HepG2 (cell line): Measurements from ENCODE around the gene CFAP43. TPM values are rescaled to one million over a fixed set of nuclear protein-coding genes. Genes with fewer than 3 reads are reported as not detected.

Experiments used
- AGO1 ChIP-seq: fragments of 200-400 bp; formaldehyde crosslinking; IDR thresholded peaks from 2 replicates; pipeline ENCODE4 v1.6.1; 2017; ENCODE audit warnings: mild to moderate bottlenecking, low read depth, low read length, moderate library complexity; ENCODE audit not compliant: poor library complexity, severe bottlenecking
- ASH2L ChIP-seq: fragments of 300-600, 200-600 bp; sonication (generic); IDR thresholded peaks from 2 replicates; pipeline ENCODE4 v1.7.0; 2017; ENCODE audit warnings: low read depth, mild to moderate bottlenecking, moderate library complexity, mixed read lengths, low read length; ENCODE audit not compliant: insufficient read length
- ATF1 ChIP-seq: IDR thresholded peaks from 2 replicates; pipeline ENCODE4 v1.6.1; 2016; ENCODE audit warnings: mild to moderate bottlenecking, control low read depth
- CCDC6 ChIP-seq: sonication (generic); formaldehyde crosslinking; IDR thresholded peaks from 2 replicates; pipeline ENCODE4 v1.8.1; 2022; ENCODE audit warnings: mild to moderate bottlenecking, missing genetic modification reagents, moderate library complexity
- GTF3A ChIP-seq: sonication (generic); formaldehyde crosslinking; conservative IDR thresholded peaks from 2 replicates; pipeline ENCODE4 v1.4.0; 2020; ENCODE audit warnings: mild to moderate bottlenecking, missing genetic modification reagents
- HHEX ChIP-seq: IDR thresholded peaks from 2 replicates; pipeline ENCODE4 v1.6.1; 2016; ENCODE audit warnings: control low read depth
- HNF4A ChIP-seq: sonication (generic); formaldehyde crosslinking; IDR thresholded peaks from 2 replicates; pipeline ENCODE4 v1.4.0; 2020; ENCODE audit warnings: missing genetic modification reagents
- HOXD1 ChIP-seq: sonication (generic); formaldehyde crosslinking; IDR thresholded peaks from 2 replicates; pipeline ENCODE4 v1.5.0; 2020; ENCODE audit warnings: missing genetic modification reagents
- MBD4 ChIP-seq: IDR thresholded peaks from 2 replicates; pipeline ENCODE4 v1.6.1; 2012; ENCODE audit warnings: low read length, inconsistent platforms, borderline replicate concordance
- PCBP2 ChIP-seq: fragments of 200-400 bp; formaldehyde crosslinking; optimal IDR thresholded peaks from 2 replicates; pipeline ENCODE3; 2018; ENCODE audit warnings: low read length, low read depth; ENCODE audit not compliant: poor library complexity, severe bottlenecking
- POLR2AphosphoS5 ChIP-seq: IDR thresholded peaks from 2 replicates; pipeline ENCODE4 v1.6.1; 2012; ENCODE audit warnings: low read depth, low read length
- RARA ChIP-seq: IDR thresholded peaks from 2 replicates; pipeline ENCODE4 v1.6.1; 2016; ENCODE audit warnings: missing genetic modification reagents, missing compliant biosample characterization
- SKI ChIP-seq: fragments of 450-650 bp; IDR thresholded peaks from one replicate; pipeline ENCODE4 v1.6.1; 2018; ENCODE audit warnings: mild to moderate bottlenecking; ENCODE audit not compliant: partially characterized antibody
- SNAPC4 ChIP-seq: sonication (generic); formaldehyde crosslinking; IDR thresholded peaks from 2 replicates; pipeline ENCODE4 v1.4.0; 2020; ENCODE audit warnings: mild to moderate bottlenecking, missing genetic modification reagents
- SYNCRIP ChIP-seq: fragments of 200-400 bp; formaldehyde crosslinking; IDR thresholded peaks from 2 replicates; pipeline ENCODE4 v1.6.1; 2018; ENCODE audit warnings: mild to moderate bottlenecking, low read depth, low read length; ENCODE audit not compliant: insufficient read depth
- ZNF383 ChIP-seq: sonication (generic); formaldehyde crosslinking; IDR thresholded peaks from 2 replicates; pipeline ENCODE4 v1.4.0; 2020; ENCODE audit warnings: missing genetic modification reagents, mild to moderate bottlenecking, borderline replicate concordance
- ZNF546 ChIP-seq: sonication (generic); formaldehyde crosslinking; conservative IDR thresholded peaks from 2 replicates; pipeline ENCODE4 v1.8.1; 2023; ENCODE audit warnings: mild to moderate bottlenecking, missing genetic modification reagents
- polyA plus RNA-seq, 8 experiments: library from polyadenylated mRNA; depleted of rRNA in 3 of 8; stranded (reverse) in 7 of 8; unstranded in 1 of 8; fragments of >200 nt; fragmentation: Illumina TruSeq in 4 of 8; extraction: Trizol in 4 of 8; gene quantifications; 2 replicates each; pipeline versions ENCODE4 v1.2.1 to v1.2.3, GENCODE V29; 2011 to 2016; ENCODE audit warnings: low read depth in 4 of 8, missing spikeins in 1 of 8, mixed read lengths in 1 of 8; ENCODE audit not compliant: insufficient read depth in 1 of 8
- total RNA-seq, 5 experiments: library from RNA; depleted of rRNA; stranded (reverse); fragments of >200 nt; fragmentation: Illumina TruSeq; extraction: Trizol; gene quantifications; 2 replicates each; pipeline ENCODE4 v1.2.3, GENCODE V29; 2016; ENCODE audit warnings: low read depth in 1 of 5

CFAP43 gene
- total and polyA plus RNA-seq, 2 of the 13 experiments (the other 11 are each of a cell fraction or from before 2014, with no cell fraction given), result 0.24 to 0.38 TPM

GRCh38 chr10:104255311-104255981 lies 23.3 kb upstream of the CFAP43 start (continued):
- TF ChIP-seq SNAPC4 (CRISPR knock-in tag) (peak; percentile 59; the same call in 1 of the 2 replicates), ZNF546 (CRISPR knock-in tag) (no peak), HOXD1 (CRISPR knock-in tag) (no peak), SYNCRIP (no peak), ATF1 (CRISPR knock-in tag) (peak; percentile 33; the same call in 1 of the 2 replicates), RARA (CRISPR knock-in tag) (peak; percentile 80), CCDC6 (CRISPR knock-in tag) (no peak), ZNF383 (CRISPR knock-in tag) (no peak), HNF4A (CRISPR knock-in tag) (peak; percentile 41), SKI (peak; percentile 29), ASH2L (peak; percentile 20), AGO1 (no peak), PCBP2 (no peak), POLR2AphosphoS5 (peak; percentile 70), GTF3A (no peak), HHEX (CRISPR knock-in tag) (no peak), MBD4 (peak; percentile 49; the same call in 1 of the 2 replicates)
